GM11168 (cell line): ENCODE results near the gene PLCD1.
"Not testable (repeated sequence)": the region's sequence is repeated elsewhere in the genome, so short reads cannot be mapped to it uniquely, and the experiment has no call there.

ENCODE experiments used
- in situ Hi-C: fragments of 300-500 bp; cut with MboI; formaldehyde crosslinking; loops from one replicate; pipeline ENCODE4 v1.12.0; 2022; ENCODE audit warnings: low sequenced_read_pairs; ENCODE audit not compliant: unreplicated experiment

The PLCD1 gene

GRCh38 chr3:37989821-37990480 lies 39.5 kb downstream of the PLCD1 start:
- in situ Hi-C loops, result no loop called here

- in situ Hi-C loops, result no loop called here
Observed at GRCh38 chr3:37988931-37989525, 40.4 kb downstream of the PLCD1 start.

DNA sequence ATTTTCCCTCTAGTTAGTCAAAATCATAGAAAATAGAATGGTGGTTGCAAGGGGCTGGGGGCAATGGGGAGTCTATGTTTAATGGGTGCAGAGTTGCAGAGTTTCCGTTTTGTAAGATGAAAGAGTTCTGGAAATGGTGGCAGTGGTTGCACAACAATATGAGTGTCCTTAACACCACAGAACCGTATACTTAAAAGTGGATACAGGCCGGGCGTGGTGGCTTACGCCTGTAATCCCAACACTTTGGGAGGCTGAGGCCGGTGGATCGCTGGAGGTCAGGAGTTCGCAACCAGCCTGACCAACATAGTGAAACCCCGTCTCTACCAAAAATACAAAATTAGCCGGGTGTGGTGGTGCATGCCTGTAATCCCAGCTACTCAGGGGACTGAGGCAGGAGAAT lies 41.1 kb downstream of the PLCD1 start:
- in situ Hi-C loops, result not testable (repeated sequence)

GRCh38 chr3:37987751-37988179 lies 41.7 kb downstream of the PLCD1 start:
- in situ Hi-C loops, result no loop called here

DNA sequence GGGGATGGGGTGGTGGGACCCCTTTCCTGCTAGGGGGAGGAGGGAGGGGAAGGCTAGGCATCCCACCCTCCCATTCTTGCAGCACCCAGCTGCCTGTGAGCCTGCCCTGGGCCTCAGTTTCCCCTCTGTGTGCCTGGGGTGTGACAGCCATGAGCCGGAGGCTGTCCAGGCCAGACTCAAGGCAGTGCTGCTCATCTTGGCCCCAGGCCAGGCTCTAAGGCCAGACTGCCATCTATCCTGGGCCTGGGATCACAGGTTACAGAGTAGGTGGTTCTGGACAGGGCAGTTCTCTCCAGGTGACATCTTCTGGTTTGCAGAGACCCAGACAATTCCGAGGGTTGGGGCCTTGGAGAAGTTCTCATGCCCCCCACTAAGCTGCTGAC lies 42.1 kb downstream of the PLCD1 start:
- in situ Hi-C loops, result no loop called here

DNA sequence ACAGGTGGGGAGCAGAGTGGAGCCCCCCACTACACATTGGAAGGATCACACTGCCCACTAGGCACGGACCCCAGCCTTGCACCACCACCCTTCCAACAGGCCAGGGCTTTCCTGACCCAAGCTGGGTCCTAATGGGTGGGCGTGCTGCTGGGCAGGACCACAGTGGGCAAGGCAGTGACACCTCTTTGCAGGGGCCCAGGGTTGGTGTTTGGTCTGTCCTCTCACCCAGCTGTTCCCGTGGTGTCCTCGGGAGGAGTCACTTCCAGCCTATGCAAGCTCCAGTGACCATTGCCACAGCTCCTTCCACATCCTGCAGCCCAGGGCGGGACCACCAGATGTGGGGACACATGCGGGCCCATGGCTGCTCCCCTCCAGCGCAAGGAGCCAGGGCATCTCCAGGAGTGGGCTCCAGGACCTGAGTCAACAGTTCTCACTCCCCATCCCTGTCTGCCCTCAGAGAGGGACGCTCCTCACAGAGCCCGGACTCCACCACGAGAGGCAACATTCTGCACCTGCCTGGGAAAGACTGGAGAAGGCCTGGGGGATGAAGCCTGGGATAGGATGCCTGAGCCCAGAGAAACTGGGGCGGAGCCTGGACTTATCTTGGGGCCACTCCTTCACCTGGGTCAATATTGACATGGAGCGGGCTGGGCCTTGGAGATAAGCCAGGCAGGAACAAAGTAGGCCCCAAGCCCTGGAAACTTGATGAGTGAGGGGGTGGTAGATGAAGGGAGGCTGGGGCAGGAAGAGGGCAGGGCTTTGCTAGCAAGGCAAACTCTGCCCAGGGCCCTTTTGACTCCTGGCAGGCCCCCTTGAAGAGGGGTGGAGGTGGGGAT lies 42.7 kb downstream of the PLCD1 start:
- in situ Hi-C loops, result no loop called here

GRCh38 chr3:37985637-37986320 lies 43.7 kb downstream of the PLCD1 start:
- in situ Hi-C loops, result no loop called here

DNA sequence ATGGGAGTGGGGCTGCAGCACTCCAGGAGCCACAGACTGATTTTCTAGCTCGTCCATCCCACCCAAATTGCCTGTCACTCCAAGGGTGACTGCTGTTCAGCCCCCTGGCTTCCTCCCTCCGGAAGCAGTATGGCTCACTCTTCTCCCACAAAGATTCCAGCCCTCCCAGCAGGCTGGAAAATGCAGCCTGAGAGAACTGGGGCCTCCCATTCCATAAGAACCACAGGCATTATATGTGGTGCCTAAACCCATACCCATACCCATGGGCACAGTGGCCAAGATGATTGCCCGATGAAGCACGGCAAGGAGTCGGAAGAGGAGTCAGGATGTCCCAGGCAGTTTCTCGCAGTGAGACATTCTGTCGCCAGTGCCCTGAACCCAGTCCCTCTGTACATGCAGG lies 44.8 kb downstream of the PLCD1 start:
- in situ Hi-C loops, result no loop called here

DNA sequence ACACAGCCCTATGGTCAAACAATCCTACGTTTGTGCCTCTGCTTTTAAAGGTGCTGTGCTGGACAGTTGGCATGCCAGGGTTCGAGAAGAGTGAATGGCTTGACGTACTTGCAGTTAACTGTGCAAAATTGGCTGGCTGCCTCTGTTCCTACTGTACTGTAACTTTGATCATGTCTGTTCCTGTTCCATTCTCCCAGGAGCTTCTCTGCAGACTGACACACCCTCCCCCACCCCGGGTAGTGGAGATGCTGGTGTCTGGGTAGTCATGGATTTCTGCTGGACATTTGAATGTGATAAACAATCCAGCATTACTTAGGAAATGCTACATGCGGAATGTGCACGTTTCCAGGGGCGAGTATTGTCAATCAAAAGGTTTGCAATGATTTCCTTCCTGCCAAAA lies 45.4 kb downstream of the PLCD1 start:
- in situ Hi-C loops, result no loop called here

- in situ Hi-C loops, result no loop called here
Observed at GRCh38 chr3:37982331-37982730, 47.1 kb downstream of the PLCD1 start.

GRCh38 chr3:37981348-37981664 lies 48.1 kb downstream of the PLCD1 start:
- in situ Hi-C loops, result no loop called here

DNA sequence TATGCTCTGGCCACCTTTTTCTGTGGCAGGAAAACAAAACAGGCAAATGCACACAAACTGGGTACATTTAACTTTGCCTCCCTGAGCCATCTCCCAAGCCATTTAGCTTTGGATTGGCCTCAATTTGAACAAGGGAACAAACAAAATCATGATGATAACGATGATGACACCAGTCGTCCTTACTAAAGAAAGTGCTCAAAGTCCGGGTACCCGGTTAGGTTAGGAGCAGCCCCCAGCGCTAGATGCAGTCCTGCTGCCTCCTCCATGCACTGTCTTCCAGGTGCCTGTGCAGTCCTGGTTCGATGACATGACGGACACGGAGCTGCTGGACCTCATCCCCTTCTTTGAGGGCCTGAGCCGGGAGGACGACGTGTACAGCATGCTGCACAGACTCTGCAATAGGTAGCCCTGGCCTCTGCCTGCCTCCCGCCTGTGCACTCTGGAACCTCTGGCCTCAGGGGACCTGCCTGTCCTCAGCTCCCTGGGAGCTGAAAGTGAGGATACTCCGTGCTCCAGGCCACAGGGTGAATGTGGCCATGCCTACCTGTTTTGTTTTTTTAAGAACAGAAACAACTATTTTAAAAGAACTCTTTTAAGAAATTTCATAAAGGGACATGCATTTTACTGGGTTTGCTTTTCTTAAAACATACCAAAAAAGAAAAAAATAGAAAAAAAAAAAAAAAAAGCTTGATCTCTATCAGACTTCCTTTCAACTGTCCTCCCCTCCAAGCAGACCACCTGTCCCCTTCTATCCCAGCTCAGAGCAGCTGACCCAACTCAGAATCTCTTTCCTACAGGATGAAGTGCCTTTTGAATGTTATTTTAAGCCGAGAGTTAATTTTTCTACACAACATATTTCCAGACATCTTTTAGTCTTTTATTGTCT lies 48.7 kb downstream of the PLCD1 start:
- in situ Hi-C loops, result no loop called here

- in situ Hi-C loops, result no loop called here
Observed at GRCh38 chr3:37979541-37980461, 49.6 kb downstream of the PLCD1 start.

DNA sequence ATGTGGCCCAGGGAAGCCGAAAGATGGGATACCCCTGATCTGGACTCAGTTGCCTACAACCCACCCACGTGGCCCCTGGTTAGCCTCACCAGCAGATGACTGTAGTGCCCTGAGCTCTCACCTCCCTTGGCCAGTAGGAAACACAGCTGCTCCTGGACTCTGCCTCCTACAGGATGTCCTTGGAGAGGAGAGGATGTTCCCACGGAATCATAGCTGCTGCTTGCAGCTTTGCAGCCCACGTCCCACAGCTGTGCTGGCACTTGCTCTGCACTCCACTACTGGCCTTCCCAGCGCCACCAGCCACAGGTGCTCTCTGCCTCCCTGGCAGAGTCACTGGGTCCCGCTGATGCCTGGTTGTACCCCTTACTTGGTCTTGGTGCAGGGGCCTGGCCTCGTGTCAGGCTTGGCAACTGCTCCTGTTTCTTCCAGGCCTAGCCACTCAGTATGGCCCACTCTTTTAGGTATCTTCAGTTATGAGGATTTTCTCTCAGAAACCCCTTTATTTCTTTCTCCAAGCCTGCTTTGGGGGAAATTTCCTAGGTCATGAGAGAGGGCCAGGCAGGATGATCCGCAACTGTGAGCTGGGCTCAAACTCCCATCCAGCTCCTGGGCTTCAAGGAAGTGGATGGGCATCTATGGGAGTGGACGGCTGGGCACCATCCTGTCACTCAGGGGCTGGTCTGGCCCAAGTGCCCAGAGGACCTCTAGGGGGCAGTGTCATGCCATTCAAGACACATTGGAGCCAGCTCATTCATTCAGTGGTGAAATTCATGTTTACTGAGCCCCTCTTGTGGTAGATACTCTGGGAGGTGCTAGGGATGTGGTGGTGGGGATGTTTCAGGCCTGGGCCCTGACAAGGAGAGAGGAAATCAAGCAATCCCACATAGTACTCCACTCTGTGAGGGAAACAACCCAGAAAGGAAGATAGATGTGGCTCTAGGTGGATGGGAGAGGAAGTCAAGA lies 55.0 kb downstream of the PLCD1 start:
- in situ Hi-C loops, result no loop called here

- in situ Hi-C loops, result no loop called here
Observed at GRCh38 chr3:37973246-37974054, 56.0 kb downstream of the PLCD1 start.

DNA sequence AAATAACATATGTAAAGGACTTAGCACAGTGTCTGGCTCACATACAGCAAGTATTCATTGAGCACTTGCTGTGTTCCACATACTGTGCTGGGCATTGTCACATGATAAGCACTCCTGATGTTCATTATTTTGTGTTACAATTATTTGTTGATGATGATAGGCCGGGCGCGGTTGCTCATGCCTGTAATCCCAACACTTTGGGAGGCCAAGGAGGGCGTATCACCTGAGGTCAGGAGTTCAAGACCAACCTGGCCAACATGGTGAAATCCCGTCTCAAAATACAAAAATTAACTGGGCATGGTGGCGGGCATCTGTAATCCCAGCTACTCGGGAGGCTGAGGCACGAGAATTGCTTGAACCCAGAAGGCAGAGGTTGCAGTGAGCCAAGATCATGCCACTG lies 57.4 kb downstream of the PLCD1 start:
- in situ Hi-C loops, result not testable (repeated sequence)

- in situ Hi-C loops, result no loop called here
Observed at GRCh38 chr3:37971467-37971866, 58.0 kb downstream of the PLCD1 start.
